Adrenal gland (tissue), 12 donors: ENCODE data around the gene MSMB. TPM values are rescaled to one million over a fixed set of nuclear protein-coding genes. Genes with fewer than 3 reads are reported as not detected.
"Not testable (repeated sequence)": the region's sequence is repeated elsewhere in the genome, so short reads cannot be mapped to it uniquely, and the experiment has no call there.

Experiments
- DNase-seq, 7 donors: peaks; one replicate each; pipeline ENCODE4 v3.0.0-alpha.2; 2019 to 2020
- H3K27ac ChIP-seq, 5 donors: fragments of 200-600 bp; sonication (generic) in 4 of 5; 1 replicate in 3 of 5; 2 replicates in 2 of 5; pipeline versions ENCODE4 v1.5.1 to v1.8.0; 2016 to 2020; ENCODE audit warnings: mild to moderate bottlenecking in 1 of 5
- H3K27me3 ChIP-seq: fragments of 200-600 bp; 2 replicates; pipeline ENCODE4 v1.8.0; 2021
- H3K36me3 ChIP-seq, 2 donors: fragments of 200-600 bp; replicated peaks in 1 of 2; 1 replicate in 1 of 2; 2 replicates in 1 of 2; pipeline versions ENCODE4 v1.5.1 to v1.8.0; 2018 to 2022
- H3K4me1 ChIP-seq, 2 donors: fragments of 200-600 bp; replicated peaks in 1 of 2; 1 replicate in 1 of 2; 2 replicates in 1 of 2; pipeline versions ENCODE4 v1.5.1 to v1.8.0; 2018 to 2021
- H3K4me3 ChIP-seq, 4 donors: fragments of 200-600 bp; sonication (generic) in 3 of 4; one replicate each; pipeline ENCODE4 v1.5.1; 2016 to 2018
- H3K9me3 ChIP-seq, 3 donors: fragments of 200-600 bp; sonication (generic) in 1 of 3; replicated peaks in 1 of 3; 1 replicate in 2 of 3; 2 replicates in 1 of 3; pipeline versions ENCODE4 v1.5.1 to v1.8.0; 2016 to 2021
- CTCF ChIP-seq, 6 experiments: fragments of 450-650 bp in 4 of 6; fragments of 200-600 bp in 2 of 6; sonication (generic) in 1 of 6; IDR thresholded peaks; 1 replicate in 5 of 6; 2 replicates in 1 of 6; pipeline versions ENCODE4 v1.5.1 to v1.8.0; 2016 to 2021; ENCODE audit warnings: antibody characterized with exemption in 6 of 6, mild to moderate bottlenecking in 2 of 6, moderate library complexity in 1 of 6
- POLR2A ChIP-seq, 2 donors: fragments of 450-650 bp; IDR thresholded peaks; one replicate each; pipeline ENCODE4 v1.6.1; 2017; ENCODE audit warnings: antibody characterized with exemption in 2 of 2, mild to moderate bottlenecking in 2 of 2, moderate library complexity in 1 of 2
- WGBS, 4 donors: extraction: QIAGEN DNeasy Blood & Tissue Kit in 2 of 4; methylation state at CpG; one replicate each; pipeline versions ENCODE4 v1.1.5 to v1.1.7; 2013 to 2017; 5-methylcytosine and 5-hydroxymethylcytosine counted together
- intact Hi-C, 2 donors: fragments of 100-400 bp; cut with DNase I; formaldehyde crosslinking; loops; one replicate each; pipeline versions ENCODE4 v1.14.1 to v1.15.0; 2022 to 2023
- polyA plus RNA-seq, 3 donors: library from polyadenylated mRNA; stranded (reverse); fragments of 200-250 nt in 2 of 3; fragments of 350-450 nt in 1 of 3; fragmentation: Illumina TruSeq in 1 of 3; extraction: RNeasy Lipid Tissue Mini Kit (QIAGEN cat#74804) in 1 of 3; gene quantifications; one replicate each; pipeline ENCODE4 v1.2.3, GENCODE V29; 2013 to 2014
- total RNA-seq, 9 donors: library from RNA; depleted of rRNA in 4 of 9; stranded (reverse); fragments of >200 nt in 4 of 9; fragments of 120-200 nt in 1 of 9; fragmentation: NEBNext Ultra II Directional in 1 of 9; extraction: Animal tissue kit (Norgen Biotek cat#: 25700) in 1 of 9; gene quantifications; one replicate each; pipeline versions ENCODE4 v1.1.0 to v1.2.4, GENCODE V29; 2013 to 2023
- donor health status: healthy with polysubstance abuse.
- donor health status: Bipolar disorder and iron deficiency.
- donor health status: DM: yes; HTN: yes; CAD: no.
- donor health status: DM: no; HTN: no; CAD: no.
- donor health status: DM: no; HTN: no; CAD: no.
- donor health status: DM: yes; HTN: yes; CAD: no.

MSMB gene
- total and polyA plus RNA-seq, 12 donors: not detected

- no peaks in the 10 kb centered on the region for H3K9me3 ChIP-seq
- H3K4me3 ChIP-seq: no peak overlapping the region
- intact Hi-C loops: no loop called here
- H3K36me3 ChIP-seq: peaks cover 0 to 45% of the 10 kb centered on the region in 2 donors
- TF ChIP-seq CTCF (IDR thresholded peaks at IDR 0.05) (no peak), POLR2A (IDR thresholded peaks at IDR 0.05) (no peak)
- 77 to 81% (median 78%) methylated on average over 5 of the region's 5 CpGs for WGBS, 4 donors
- no peaks in the 10 kb centered on the region for H3K27me3 ChIP-seq
- no peaks in the 10 kb centered on the region for H3K4me1 ChIP-seq
- no peak overlapping the region for H3K27ac ChIP-seq
- no peak for DNase-seq
Observed at GRCh38 chr10:46001187-46001756, 44.8 kb downstream of the MSMB start.

- Histone ChIP-seq H3K4me3 (no peak overlapping the region), H3K27me3 (no peaks in the 10 kb centered on the region), H3K36me3 (peaks cover 0 to 42% of the 10 kb centered on the region in 2 donors), H3K27ac (no peak overlapping the region), H3K4me1 (no peaks in the 10 kb centered on the region), H3K9me3 (no peaks in the 10 kb centered on the region)
- intact Hi-C loops: no loop called here
- 95 to 100% (median 98%) methylated on average over 1 of the region's 1 CpG for WGBS, 4 donors
- TF ChIP-seq POLR2A (IDR thresholded peaks at IDR 0.05) (no peak), CTCF (IDR thresholded peaks at IDR 0.05) (no peak)
- DNase-seq: no peak
Observed at GRCh38 chr10:46000538-46000937, 45.5 kb downstream of the MSMB start.

DNA sequence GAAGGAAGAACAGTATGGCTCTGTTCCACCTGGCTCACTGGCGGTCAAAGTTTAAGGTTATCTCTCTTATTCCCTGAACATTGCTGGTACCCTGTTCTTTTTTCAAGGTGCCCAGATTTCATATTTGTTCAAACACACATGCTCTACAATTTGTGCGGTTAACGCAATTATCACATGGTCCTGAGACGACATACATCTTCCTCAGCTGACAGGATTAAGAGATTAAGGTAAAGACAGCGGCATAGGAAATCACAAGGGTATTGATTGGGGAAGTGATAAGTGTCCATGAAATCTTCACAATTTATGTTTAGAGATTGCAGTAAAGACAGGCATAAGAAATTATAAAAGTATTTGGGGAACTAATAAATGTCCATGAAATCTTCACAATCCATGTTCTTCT is 46.1 kb downstream of the MSMB start:
- H3K4me3 ChIP-seq, H3K27me3 ChIP-seq, H3K9me3 ChIP-seq, DNase-seq, intact Hi-C loops, H3K27ac ChIP-seq, H3K4me1 ChIP-seq: not testable (repeated sequence)
- WGBS, 4 donors: 93 to 97% (median 94%) methylated on average over 5 of the region's 5 CpGs
- H3K36me3 ChIP-seq: peaks cover 0 to 36% of the 10 kb centered on the region in 2 donors

- Histone ChIP-seq H3K4me1 (no peaks in the 10 kb centered on the region), H3K9me3 (no peaks in the 10 kb centered on the region), H3K4me3 (no peak overlapping the region), H3K27ac (no peak overlapping the region), H3K27me3 (no peaks in the 10 kb centered on the region), H3K36me3 (peaks cover 0 to 21% of the 10 kb centered on the region in 2 donors)
- TF ChIP-seq POLR2A (IDR thresholded peaks at IDR 0.05) (no peak), CTCF (IDR thresholded peaks at IDR 0.05) (no peak)
- 92 to 96% (median 94%) methylated on average over 5 of the region's 5 CpGs for WGBS, 4 donors
- DNase-seq: no peak
- intact Hi-C loops: no loop called here
Observed at GRCh38 chr10:45997994-45998763, 47.9 kb downstream of the MSMB start.
